ENCODE measurements around the gene SAA1. TPM values are rescaled to one million over a fixed set of nuclear protein-coding genes. Genes with fewer than 3 reads are reported as not detected.

The SAA1 gene
- polyA plus RNA-seq, 3 donors: not detected

DNA sequence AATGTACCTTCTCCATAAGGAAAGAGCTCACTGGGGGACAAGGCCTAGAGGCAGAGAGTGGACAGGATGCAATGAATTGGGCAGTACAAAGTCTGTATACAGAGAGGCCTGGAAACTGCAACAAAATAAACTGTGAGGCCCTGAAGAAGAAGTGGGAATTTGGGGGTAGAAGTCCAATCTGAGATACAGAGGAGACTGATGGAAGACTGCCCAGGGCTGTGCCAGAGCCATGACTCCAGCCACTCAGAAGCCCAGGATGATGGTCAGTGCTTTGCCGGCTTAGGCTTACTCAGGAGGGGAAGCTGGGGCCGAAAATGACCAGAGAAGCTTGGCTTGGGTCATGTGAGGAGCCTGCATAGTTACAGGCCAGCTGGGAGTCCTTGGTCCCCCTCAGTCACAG, 35.2 kb upstream of the SAA1 start:
- Histone ChIP-seq H3K9me3 (replicated peaks in 1 of 2; ENCODE audit: control insufficient read depth in 1 of 2, insufficient read depth in 1 of 2, low read length in 2 of 2) (no peaks in the 10 kb centered on the region), H3K9ac (ENCODE audit: insufficient read depth, low read length, poor library complexity, severe bottlenecking) (no peak overlapping the region), H3K36me3 (replicated peaks in 1 of 2; ENCODE audit: control insufficient read depth in 1 of 2, insufficient read depth in 2 of 2, low read length in 2 of 2) (no peaks in the 10 kb centered on the region), H3K79me2 (ENCODE audit: insufficient read depth, low read length) (no peaks in the 10 kb centered on the region), H4K20me1 (ENCODE audit: insufficient read depth, low read length) (no peaks in the 10 kb centered on the region), H3K4me2 (replicated peaks; ENCODE audit: extremely low read depth, low read length, poor library complexity, severe bottlenecking) (no peak overlapping the region), H3K27ac (ENCODE audit: low read depth in 1 of 2, low read length in 2 of 2) (no peak overlapping the region), H3K27me3 (ENCODE audit: control insufficient read depth in 2 of 2, insufficient read depth in 2 of 2, low read length in 2 of 2) (peaks cover 6% of the 10 kb centered on the region in 2 donors), H3K4me1 (ENCODE audit: control insufficient read depth in 1 of 2, insufficient read depth in 2 of 2, low read length in 2 of 2) (no peaks in the 10 kb centered on the region), H3K4me3 (replicated peaks in 1 of 3; ENCODE audit: low read depth in 2 of 3, low read length in 3 of 3) (no peak overlapping the region), H2AFZ (ENCODE audit: insufficient read depth, low read depth, low read length, poor library complexity, severe bottlenecking) (no peak overlapping the region)
- TF ChIP-seq, protein P1, sequence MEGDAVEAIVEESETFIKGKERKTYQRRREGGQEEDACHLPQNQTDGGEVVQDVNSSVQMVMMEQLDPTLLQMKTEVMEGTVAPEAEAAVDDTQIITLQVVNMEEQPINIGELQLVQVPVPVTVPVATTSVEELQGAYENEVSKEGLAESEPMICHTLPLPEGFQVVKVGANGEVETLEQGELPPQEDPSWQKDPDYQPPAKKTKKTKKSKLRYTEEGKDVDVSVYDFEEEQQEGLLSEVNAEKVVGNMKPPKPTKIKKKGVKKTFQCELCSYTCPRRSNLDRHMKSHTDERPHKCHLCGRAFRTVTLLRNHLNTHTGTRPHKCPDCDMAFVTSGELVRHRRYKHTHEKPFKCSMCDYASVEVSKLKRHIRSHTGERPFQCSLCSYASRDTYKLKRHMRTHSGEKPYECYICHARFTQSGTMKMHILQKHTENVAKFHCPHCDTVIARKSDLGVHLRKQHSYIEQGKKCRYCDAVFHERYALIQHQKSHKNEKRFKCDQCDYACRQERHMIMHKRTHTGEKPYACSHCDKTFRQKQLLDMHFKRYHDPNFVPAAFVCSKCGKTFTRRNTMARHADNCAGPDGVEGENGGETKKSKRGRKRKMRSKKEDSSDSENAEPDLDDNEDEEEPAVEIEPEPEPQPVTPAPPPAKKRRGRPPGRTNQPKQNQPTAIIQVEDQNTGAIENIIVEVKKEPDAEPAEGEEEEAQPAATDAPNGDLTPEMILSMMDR (IDR thresholded peaks at IDR 0.05): no peak
- Mint-ChIP-seq H3K27ac (peak overlapping the region in 1 of 7 donors; percentile 58), H3K27me3 (ENCODE audit: low read depth in 3 of 3) (peaks cover 8 to 10% (median 8%) of the 10 kb centered on the region in 3 donors), H3K36me3 (no peaks in the 10 kb centered on the region), H3K4me3 (no peak overlapping the region), H3K9me3 (peaks cover 0 to 2% (median 0%) of the 10 kb centered on the region in 7 donors), H3K4me1 (peaks cover 3% of the 10 kb centered on the region)
- DNase-seq: no peak
- intact Hi-C loops (cut with micrococcal nuclease): no loop called here
- 93% methylated on average over 2 of the region's 2 CpGs for WGBS (ENCODE audit: insufficient coverage)

DNA sequence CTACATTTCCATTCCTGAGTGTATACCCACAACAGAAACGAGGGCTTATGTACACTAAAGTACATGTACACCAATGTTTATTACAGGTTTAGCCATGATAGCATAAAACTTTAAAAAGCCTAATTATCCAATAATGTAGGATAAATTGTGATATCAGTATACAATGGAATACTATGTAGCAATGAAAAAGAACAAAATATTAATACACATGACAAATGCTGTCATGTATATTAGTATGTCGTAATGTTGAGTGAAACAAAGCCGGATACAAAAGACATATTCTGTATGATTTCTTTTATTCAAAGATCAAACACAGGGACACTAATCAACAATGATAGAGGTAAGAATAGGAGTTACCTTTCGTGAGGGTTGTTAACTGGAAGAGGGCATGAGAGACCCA, 32.2 kb upstream of the SAA1 start:
- Histone ChIP-seq H3K4me1 (ENCODE audit: control insufficient read depth in 1 of 2, insufficient read depth in 2 of 2, low read length in 2 of 2) (no peaks in the 10 kb centered on the region), H3K9ac (ENCODE audit: insufficient read depth, low read length, poor library complexity, severe bottlenecking) (no peak overlapping the region), H4K20me1 (ENCODE audit: insufficient read depth, low read length) (no peaks in the 10 kb centered on the region), H3K36me3 (replicated peaks in 1 of 2; ENCODE audit: control insufficient read depth in 1 of 2, insufficient read depth in 2 of 2, low read length in 2 of 2) (no peaks in the 10 kb centered on the region), H2AFZ (ENCODE audit: insufficient read depth, low read depth, low read length, poor library complexity, severe bottlenecking) (no peak overlapping the region), H3K27ac (ENCODE audit: low read depth in 1 of 2, low read length in 2 of 2) (no peak overlapping the region), H3K4me2 (replicated peaks; ENCODE audit: extremely low read depth, low read length, poor library complexity, severe bottlenecking) (no peak overlapping the region), H3K27me3 (ENCODE audit: control insufficient read depth in 2 of 2, insufficient read depth in 2 of 2, low read length in 2 of 2) (peaks cover 6 to 14% of the 10 kb centered on the region in 2 donors), H3K9me3 (replicated peaks in 1 of 2; ENCODE audit: control insufficient read depth in 1 of 2, insufficient read depth in 1 of 2, low read length in 2 of 2) (no peaks in the 10 kb centered on the region), H3K79me2 (ENCODE audit: insufficient read depth, low read length) (no peaks in the 10 kb centered on the region), H3K4me3 (replicated peaks in 1 of 3; ENCODE audit: low read depth in 2 of 3, low read length in 3 of 3) (no peak overlapping the region)
- DNase-seq: no peak
- H3K27ac Mint-ChIP-seq: no peak overlapping the region
- H3K36me3 Mint-ChIP-seq: no peaks in the 10 kb centered on the region
- H3K9me3 Mint-ChIP-seq: no peaks in the 10 kb centered on the region
- intact Hi-C loops (cut with micrococcal nuclease): no loop called here
- WGBS (ENCODE audit: insufficient coverage): no CpG with 5 or more reads among the region's 4 CpGs
- TF ChIP-seq, protein P1 (IDR thresholded peaks at IDR 0.05): no peak
- peaks cover 16 to 29% (median 25%) of the 10 kb centered on the region in 3 donors for H3K27me3 Mint-ChIP-seq (ENCODE audit: low read depth in 3 of 3)
- peaks cover 3% of the 10 kb centered on the region for H3K4me1 Mint-ChIP-seq
- no peak overlapping the region for H3K4me3 Mint-ChIP-seq

Measured in CD14-positive monocyte (primary cell).